ENCODE measurements around the gene CC2D2B.
A peak's percentile ranks its signal among the peaks of the same experiment; 100 is the strongest.

DNA sequence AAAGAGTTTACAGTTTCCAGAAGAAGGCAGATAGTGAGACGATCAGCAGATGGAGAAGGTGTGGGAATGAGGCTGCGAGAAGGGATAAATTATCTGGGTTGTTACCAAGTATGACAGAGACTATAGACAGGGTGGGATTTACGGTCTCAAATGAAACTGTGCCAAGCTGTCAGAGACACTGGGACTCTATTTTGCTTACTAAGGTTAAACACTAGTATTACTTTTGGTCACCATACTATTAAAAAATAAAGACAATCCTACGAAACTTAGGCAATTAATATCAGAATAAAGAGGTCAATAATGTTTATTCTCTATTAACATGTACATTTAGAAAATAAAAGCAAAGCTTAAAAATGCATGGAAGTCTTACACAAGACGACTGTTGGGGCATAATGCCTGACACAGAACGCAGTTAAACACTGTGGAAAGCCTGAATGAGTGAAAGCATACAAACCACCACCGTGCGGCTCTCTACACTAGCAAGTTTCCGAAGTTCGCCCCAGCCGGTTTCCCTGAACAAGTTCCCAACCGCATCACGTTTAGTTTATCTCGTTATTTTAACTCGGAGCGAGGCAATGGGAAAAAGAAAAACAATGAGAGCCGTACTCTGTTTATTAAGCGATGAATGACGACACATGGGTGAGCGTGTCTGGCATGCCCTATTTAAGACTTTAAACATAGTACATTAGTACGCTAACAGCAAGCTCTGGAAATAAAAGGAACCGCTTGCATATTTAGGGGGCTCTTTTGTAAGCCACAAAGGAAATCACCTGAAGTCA lies 909 bp upstream of the CC2D2B start:
- TF ChIP-seq, protein P1, sequence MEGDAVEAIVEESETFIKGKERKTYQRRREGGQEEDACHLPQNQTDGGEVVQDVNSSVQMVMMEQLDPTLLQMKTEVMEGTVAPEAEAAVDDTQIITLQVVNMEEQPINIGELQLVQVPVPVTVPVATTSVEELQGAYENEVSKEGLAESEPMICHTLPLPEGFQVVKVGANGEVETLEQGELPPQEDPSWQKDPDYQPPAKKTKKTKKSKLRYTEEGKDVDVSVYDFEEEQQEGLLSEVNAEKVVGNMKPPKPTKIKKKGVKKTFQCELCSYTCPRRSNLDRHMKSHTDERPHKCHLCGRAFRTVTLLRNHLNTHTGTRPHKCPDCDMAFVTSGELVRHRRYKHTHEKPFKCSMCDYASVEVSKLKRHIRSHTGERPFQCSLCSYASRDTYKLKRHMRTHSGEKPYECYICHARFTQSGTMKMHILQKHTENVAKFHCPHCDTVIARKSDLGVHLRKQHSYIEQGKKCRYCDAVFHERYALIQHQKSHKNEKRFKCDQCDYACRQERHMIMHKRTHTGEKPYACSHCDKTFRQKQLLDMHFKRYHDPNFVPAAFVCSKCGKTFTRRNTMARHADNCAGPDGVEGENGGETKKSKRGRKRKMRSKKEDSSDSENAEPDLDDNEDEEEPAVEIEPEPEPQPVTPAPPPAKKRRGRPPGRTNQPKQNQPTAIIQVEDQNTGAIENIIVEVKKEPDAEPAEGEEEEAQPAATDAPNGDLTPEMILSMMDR (conservative IDR thresholded peaks at IDR 0.05; ENCODE audit: low read length), result peak; percentile 29; the same call in 1 of the 2 replicates
- 0 out of 2 replicates have a peak, but pooled peaks have one; percentile 39 for TF ChIP-seq EZH2phosphoT487 (IDR thresholded peaks at IDR 0.05; ENCODE audit: borderline replicate concordance, low read depth, low read length)
